HEK293T (cell line): Measurements from ENCODE around the gene NBAS.

ENCODE experiments used
- CTCF ChIA-PET: fragments of 350-600 bp; formaldehyde crosslinking; extraction: SDS; loops from one replicate; lab custom pipeline; 2021; ENCODE audit warnings: antibody characterized with exemption, inconsistent platforms; lab: Yijun Ruan, JAX
- POLR2A ChIA-PET: fragments of 350-600 bp; formaldehyde crosslinking; extraction: SDS; loops from one replicate; lab custom pipeline; 2020; ENCODE audit warnings: antibody characterized with exemption, inconsistent platforms; lab: Yijun Ruan, JAX
- DNase-seq: peaks from one replicate; pipeline ENCODE4 v3.0.0; 2012; ENCODE audit warnings: mixed read lengths; ENCODE audit errors: extremely low spot score
- ARNT ChIP-seq: fragments of 450-650 bp; IDR thresholded peaks from 2 replicates; pipeline ENCODE4 v1.6.1; 2017; ENCODE audit warnings: mild to moderate bottlenecking
- BHLHE40 ChIP-seq: fragments of 450-650 bp; IDR thresholded peaks from 2 replicates; pipeline ENCODE4 v1.6.1; 2016; ENCODE audit warnings: mild to moderate bottlenecking, moderate library complexity, borderline replicate concordance
- CTBP1 ChIP-seq: fragments of 450-650 bp; IDR thresholded peaks from 2 replicates; pipeline ENCODE4 v1.6.1; 2016; ENCODE audit warnings: borderline replicate concordance
- ELF4 ChIP-seq: fragments of 450-650 bp; IDR thresholded peaks from 2 replicates; pipeline ENCODE4 v1.6.1; 2017; ENCODE audit warnings: antibody characterized with exemption
- FOXA1 ChIP-seq: fragments of 450-650 bp; IDR thresholded peaks from 2 replicates; pipeline ENCODE4 v1.6.1; 2016; ENCODE audit warnings: mild to moderate bottlenecking
- FOXK2 ChIP-seq: fragments of 450-650 bp; IDR thresholded peaks from 2 replicates; pipeline ENCODE4 v1.6.1; 2016; ENCODE audit warnings: mild to moderate bottlenecking
- FOXM1 ChIP-seq: fragments of 450-650 bp; IDR thresholded peaks from 2 replicates; pipeline ENCODE4 v1.6.1; 2017; ENCODE audit warnings: mild to moderate bottlenecking, borderline replicate concordance
- HDGF ChIP-seq: fragments of 450-650 bp; IDR thresholded peaks from 2 replicates; pipeline ENCODE4 v1.6.1; 2017; ENCODE audit warnings: antibody characterized with exemption, borderline replicate concordance
- L3MBTL2 ChIP-seq: fragments of 450-650 bp; conservative IDR thresholded peaks from 2 replicates; pipeline ENCODE4 v1.6.1; 2016; ENCODE audit warnings: mild to moderate bottlenecking
- LEF1 ChIP-seq: fragments of 450-650 bp; IDR thresholded peaks from 2 replicates; pipeline ENCODE4 v1.6.1; 2017; ENCODE audit warnings: mild to moderate bottlenecking, borderline replicate concordance
- NFRKB ChIP-seq: fragments of 450-650 bp; IDR thresholded peaks from 2 replicates; pipeline ENCODE4 v1.6.1; 2016; ENCODE audit warnings: mild to moderate bottlenecking, moderate library complexity
- PKNOX1 ChIP-seq: fragments of 450-650 bp; IDR thresholded peaks from 2 replicates; pipeline ENCODE4 v1.6.1; 2016
- SP1 ChIP-seq: fragments of 450-650 bp; IDR thresholded peaks from 2 replicates; pipeline ENCODE4 v1.6.1; 2017
- SUZ12 ChIP-seq: fragments of 450-650 bp; IDR thresholded peaks from 2 replicates; pipeline ENCODE4 v1.6.1; 2016; ENCODE audit warnings: mild to moderate bottlenecking
- TARDBP ChIP-seq: fragments of 450-650 bp; IDR thresholded peaks from 2 replicates; pipeline ENCODE4 v1.6.1; 2016
- ZNF384 ChIP-seq: fragments of 450-650 bp; IDR thresholded peaks from 2 replicates; pipeline ENCODE4 v1.6.1; 2016

Gene NBAS

DNA sequence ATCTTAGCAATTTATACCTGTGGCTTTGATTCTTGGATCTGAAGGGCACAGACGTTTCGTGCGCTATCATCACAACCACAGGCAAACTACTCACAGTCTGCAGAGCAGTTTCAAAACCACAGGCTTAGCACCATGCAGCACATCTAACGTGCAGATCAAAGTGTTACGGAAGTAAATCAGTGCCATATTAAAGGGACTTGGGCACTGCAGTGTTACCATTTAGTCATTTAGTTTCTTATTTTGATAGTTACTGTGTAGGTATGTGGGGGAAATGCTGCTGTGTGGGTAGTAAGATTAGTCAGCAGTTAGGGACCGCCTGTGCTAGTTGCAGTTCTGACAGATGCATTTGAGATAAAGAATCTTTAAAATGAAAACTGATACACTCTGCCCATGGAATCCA, 384.0 kb downstream of the NBAS start:
- TF ChIP-seq CTBP1 (no peak), FOXM1 (no peak), L3MBTL2 (no peak), NFRKB (no peak), ELF4 (no peak), BHLHE40 (no peak), HDGF (no peak), PKNOX1 (no peak), FOXA1 (no peak), ARNT (no peak), TARDBP (no peak), SP1 (no peak), ZNF384 (no peak), FOXK2 (no peak)
- ChIA-PET CTCF (no interaction called here), POLR2A (no interaction called here)
- DNase-seq = no peak

DNA sequence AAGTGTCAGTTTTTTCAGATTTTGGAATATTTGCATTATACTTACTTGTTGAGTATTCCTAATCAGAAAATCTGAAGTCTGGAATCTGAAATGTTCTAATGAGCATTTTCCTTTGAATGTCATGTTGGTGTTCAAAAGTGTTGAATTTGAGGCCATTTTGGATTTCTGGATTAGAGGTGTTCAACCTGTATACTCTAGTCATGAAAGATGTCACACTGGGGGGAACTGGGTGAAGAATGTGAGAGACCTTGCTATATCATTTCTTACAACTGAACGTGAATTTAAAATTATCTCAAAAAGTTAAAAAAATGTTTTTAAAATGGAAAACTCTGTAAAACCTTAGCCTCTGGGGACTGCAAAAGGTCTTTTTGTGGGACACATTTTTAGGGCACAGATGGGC, 384.5 kb downstream of the NBAS start:
- POLR2A ChIA-PET = no interaction called here
- TF ChIP-seq FOXM1 (no peak), ZNF384 (no peak), FOXA1 (no peak), L3MBTL2 (no peak), PKNOX1 (no peak), TARDBP (no peak), SUZ12 (no peak), ARNT (no peak), SP1 (no peak), LEF1 (no peak), HDGF (no peak), CTBP1 (no peak), BHLHE40 (no peak)
- no peak for DNase-seq
- CTCF ChIA-PET = no interaction called here

DNA sequence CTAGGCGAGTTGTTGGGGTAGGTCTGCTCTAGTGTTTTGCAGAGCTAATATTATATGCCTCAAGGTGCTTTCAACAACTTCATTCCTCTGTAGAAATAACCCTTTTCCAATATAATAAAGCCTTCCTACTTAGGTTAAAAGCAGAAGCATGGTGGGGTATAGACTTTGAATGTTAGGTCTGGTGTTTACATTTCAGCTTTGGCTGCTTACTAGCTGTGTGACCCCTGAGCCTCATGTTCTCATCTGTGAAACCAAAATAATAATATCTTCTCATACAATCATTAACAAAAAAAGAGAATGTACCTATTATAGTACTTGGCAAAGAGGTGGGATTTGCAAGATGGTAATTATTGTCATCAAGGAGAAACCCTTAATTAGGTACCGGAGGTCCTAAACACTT, 386.6 kb downstream of the NBAS start:
- POLR2A ChIA-PET = no interaction called here
- CTCF ChIA-PET = no interaction called here
- DNase-seq = no peak
- TF ChIP-seq SUZ12 (no peak), CTBP1 (no peak), PKNOX1 (no peak), SP1 (no peak)

DNA sequence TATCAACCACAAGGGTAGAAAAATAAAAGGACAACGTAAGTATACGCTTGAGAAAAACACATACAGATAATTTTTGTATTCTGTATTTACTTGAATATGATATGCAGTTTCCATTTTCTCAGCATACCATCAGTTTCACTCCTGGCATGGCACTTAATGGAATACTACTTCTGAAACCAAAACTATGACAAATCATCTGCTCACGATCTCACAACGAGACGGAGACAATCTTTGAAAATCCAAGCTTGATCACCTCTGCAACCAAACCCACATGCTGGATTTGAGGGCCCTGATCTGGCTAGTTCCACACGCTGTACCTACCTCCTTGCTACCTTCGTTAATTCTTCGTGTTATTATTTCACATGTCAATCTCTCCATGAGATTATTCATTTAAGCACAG, 387.6 kb downstream of the NBAS start:
- no peak for DNase-seq
- no peak for TF ChIP-seq TARDBP
- no peak for TF ChIP-seq FOXA1
- TF ChIP-seq HDGF = no peak
- no peak for TF ChIP-seq L3MBTL2
- no peak for TF ChIP-seq FOXM1
- TF ChIP-seq PKNOX1 = no peak
- no peak for TF ChIP-seq CTBP1
- TF ChIP-seq ZNF384 = no peak
- TF ChIP-seq FOXK2 = no peak
- no peak for TF ChIP-seq SP1
- TF ChIP-seq SUZ12 = no peak
- no peak for TF ChIP-seq ARNT
- no peak for TF ChIP-seq ELF4
- no peak for TF ChIP-seq BHLHE40
- no peak for TF ChIP-seq NFRKB
- TF ChIP-seq LEF1 = no peak
- ChIA-PET CTCF (interaction anchor here (0.9 kb wide), 1 partner anchor 14 kb away, joined by 4 read pairs; no protein-coding TSS in a partner anchor), POLR2A (no interaction called here)

DNA sequence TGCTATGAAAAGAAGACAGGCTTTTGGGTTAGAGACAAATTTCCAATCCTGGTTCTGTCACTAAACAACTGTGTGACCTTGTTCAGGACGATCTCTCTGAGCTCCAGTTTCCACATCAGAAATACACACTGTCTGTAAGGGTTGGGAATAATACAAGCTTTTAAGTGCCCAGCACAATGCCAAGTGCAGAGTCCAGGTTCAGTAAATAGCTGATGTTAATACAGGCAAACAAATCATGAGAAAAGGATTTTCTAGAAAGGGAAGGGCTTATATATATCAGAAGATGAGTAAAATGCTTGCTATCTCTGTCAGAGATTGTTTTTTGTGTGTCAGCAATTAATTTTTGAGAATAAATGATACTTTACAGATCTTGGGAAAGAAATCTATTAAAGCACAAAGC, 388.3 kb downstream of the NBAS start:
- POLR2A ChIA-PET = no interaction called here
- CTCF ChIA-PET = no interaction called here
- no peak for DNase-seq
- TF ChIP-seq PKNOX1 (no peak), BHLHE40 (no peak), ZNF384 (no peak), ELF4 (no peak), SUZ12 (no peak), HDGF (no peak), FOXA1 (no peak), ARNT (no peak), FOXM1 (no peak), SP1 (no peak)
